Activated T-helper 2 cell treated with anti-CD3 and anti-CD28 coated beads, Interferon-gamma antibody, Interleukin-2, Interleukin-4, amounts not matched to agents 10 μg/mL and 5 μg/mL and 100 μg/mL, durations not matched to agents 14 hours and 24 hours and 36 hours (primary cell): ENCODE measurements around the gene CDC25B. TPM values are rescaled to one million over a fixed set of nuclear protein-coding genes. Genes with fewer than 3 reads are reported as not detected.

Experiments used
- DNase-seq: peaks from one replicate; pipeline ENCODE4 v3.0.0; 2021; ENCODE audit warnings: low spot score
- H3K27ac Mint-ChIP-seq: one replicate; pipeline ENCODE4 v1.8.0; 2021; ENCODE audit warnings: mixed read lengths
- H3K27me3 Mint-ChIP-seq: one replicate; pipeline ENCODE4 v1.8.0; 2021; ENCODE audit warnings: low read depth, mixed read lengths
- H3K36me3 Mint-ChIP-seq: one replicate; pipeline ENCODE4 v1.8.0; 2021; ENCODE audit warnings: low read depth, mixed read lengths
- H3K4me1 Mint-ChIP-seq: one replicate; pipeline ENCODE4 v1.8.0; 2021; ENCODE audit warnings: low read depth, mixed read lengths
- H3K4me3 Mint-ChIP-seq: one replicate; pipeline ENCODE4 v1.8.0; 2021; ENCODE audit warnings: low read depth, mild to moderate bottlenecking, moderate library complexity, mixed read lengths
- H3K9me3 Mint-ChIP-seq: one replicate; pipeline ENCODE4 v1.8.0; 2021; ENCODE audit warnings: mixed read lengths
- intact Hi-C: fragments of 100-400 bp; cut with micrococcal nuclease; formaldehyde crosslinking; loops from one replicate; pipeline ENCODE4 v1.15.1; 2023
- total RNA-seq: library from RNA; stranded (reverse); gene quantifications from 2 replicates; pipeline ENCODE4 v1.2.3, GENCODE V29; 2022

The CDC25B gene
- total RNA-seq, 1 donor from 2014 or later: 101 TPM

- peak overlapping the region; percentile 86 for H3K4me3 Mint-ChIP-seq
- peaks cover 21% of the 10 kb centered on the region for H3K4me1 Mint-ChIP-seq
- peaks cover 3% of the 10 kb centered on the region for H3K36me3 Mint-ChIP-seq
- no peak for DNase-seq
- intact Hi-C loops: loop anchor here (2.0 to 5.0 kb wide), 2 partner anchors 14 to 360 kb away; partner anchors contain the start of gene DNAAF9
- H3K9me3 Mint-ChIP-seq: no peaks in the 10 kb centered on the region
- no peak overlapping the region for H3K27ac Mint-ChIP-seq
- no peaks in the 10 kb centered on the region for H3K27me3 Mint-ChIP-seq
Measured at GRCh38 chr20:3767110-3767426, 29.0 kb upstream of the CDC25B start.

GRCh38 chr20:3767427-3768341 is 28.4 kb upstream of the CDC25B start, which contains the start of gene ADISSP:
Gene ADISSP, minus strand, starts transcription at chr20:3767753. Its CDS starts 7,653 bp downstream, at chr20:3760100.
- peaks cover 21% of the 10 kb centered on the region for H3K4me1 Mint-ChIP-seq
- H3K36me3 Mint-ChIP-seq: peaks cover 3% of the 10 kb centered on the region
- intact Hi-C loops: loop anchor here (1.0 to 5.0 kb wide), 4 partner anchors 10 to 360 kb away; partner anchors contain the start of genes AP5S1 and DNAAF9
- H3K27ac Mint-ChIP-seq: peak within 1 kb of the TSS; percentile 94
- H3K9me3 Mint-ChIP-seq: no peaks in the 10 kb centered on the region
- H3K27me3 Mint-ChIP-seq: peaks cover 3% of the 10 kb centered on the region
- H3K4me3 Mint-ChIP-seq: peak within 1 kb of the TSS; percentile 86
- DNase-seq: peak; percentile 97

- Mint-ChIP-seq H3K4me3 (peak overlapping the region; percentile 84), H3K36me3 (peaks cover 3% of the 10 kb centered on the region), H3K27me3 (peaks cover 3% of the 10 kb centered on the region), H3K4me1 (peaks cover 21% of the 10 kb centered on the region), H3K9me3 (no peaks in the 10 kb centered on the region), H3K27ac (peak overlapping the region; percentile 94)
- DNase-seq: peak; percentile 80
- intact Hi-C loops: loop anchor here (1.0 to 5.0 kb wide), 3 partner anchors 9 to 361 kb away; partner anchors contain the start of genes AP5S1 and DNAAF9
Measured at GRCh38 chr20:3768342-3769130, 27.6 kb upstream of the CDC25B start.

GRCh38 chr20:3771552-3772058 is 24.5 kb upstream of the CDC25B start:
- Mint-ChIP-seq H3K4me1 (peaks cover 14% of the 10 kb centered on the region), H3K27ac (no peak overlapping the region), H3K36me3 (no peaks in the 10 kb centered on the region), H3K4me3 (no peak overlapping the region), H3K9me3 (no peaks in the 10 kb centered on the region), H3K27me3 (peaks cover 5% of the 10 kb centered on the region)
- DNase-seq: no peak
- intact Hi-C loops: no loop called here

GRCh38 chr20:3775457-3776108 is 20.5 kb upstream of the CDC25B start:
- no peaks in the 10 kb centered on the region for H3K9me3 Mint-ChIP-seq
- no peak overlapping the region for H3K4me3 Mint-ChIP-seq
- peaks cover 11% of the 10 kb centered on the region for H3K4me1 Mint-ChIP-seq
- intact Hi-C loops: no loop called here
- H3K36me3 Mint-ChIP-seq: no peaks in the 10 kb centered on the region
- no peak overlapping the region for H3K27ac Mint-ChIP-seq
- H3K27me3 Mint-ChIP-seq: peaks cover 26% of the 10 kb centered on the region
- DNase-seq: no peak

GRCh38 chr20:3777381-3777715 is 18.8 kb upstream of the CDC25B start:
- intact Hi-C loops: loop anchor here (1.0 kb wide), 1 partner anchor 9 kb away; no protein-coding TSS in a partner anchor

GRCh38 chr20:3777716-3778629 is 18.1 kb upstream of the CDC25B start:
- Mint-ChIP-seq H3K4me3 (peak overlapping the region; percentile 72), H3K9me3 (no peaks in the 10 kb centered on the region), H3K4me1 (peaks cover 22% of the 10 kb centered on the region), H3K27ac (no peak overlapping the region), H3K27me3 (peaks cover 24% of the 10 kb centered on the region), H3K36me3 (no peaks in the 10 kb centered on the region)
- intact Hi-C loops: loop anchor here (1.0 kb wide), 1 partner anchor 10 kb away; no protein-coding TSS in a partner anchor
- DNase-seq: no peak

More at GRCh38 chr20:3777381-3777715, 18.8 kb upstream of the CDC25B start:
- DNase-seq: no peak
- Mint-ChIP-seq H3K36me3 (no peaks in the 10 kb centered on the region), H3K4me3 (peak overlapping the region; percentile 72), H3K27me3 (peaks cover 26% of the 10 kb centered on the region), H3K4me1 (peaks cover 22% of the 10 kb centered on the region), H3K9me3 (no peaks in the 10 kb centered on the region), H3K27ac (no peak overlapping the region)

- H3K27me3 Mint-ChIP-seq: peaks cover 23% of the 10 kb centered on the region
- H3K4me1 Mint-ChIP-seq: peaks cover 27% of the 10 kb centered on the region
- no peak for DNase-seq
- no peaks in the 10 kb centered on the region for H3K9me3 Mint-ChIP-seq
- H3K36me3 Mint-ChIP-seq: peaks cover 7% of the 10 kb centered on the region
- intact Hi-C loops: no loop called here
- no peak overlapping the region for H3K27ac Mint-ChIP-seq
- no peak overlapping the region for H3K4me3 Mint-ChIP-seq
Measured at GRCh38 chr20:3778976-3779375, 17.1 kb upstream of the CDC25B start.

GRCh38 chr20:3781153-3781910 is 14.8 kb upstream of the CDC25B start, which contains the start of gene SPEF1:
Gene SPEF1, minus strand, starts transcription at chr20:3781448. Its CDS starts 161 bp downstream, at chr20:3781287.
- peaks cover 16% of the 10 kb centered on the region for H3K36me3 Mint-ChIP-seq
- intact Hi-C loops: no loop called here
- no peak for DNase-seq
- no peaks in the 10 kb centered on the region for H3K9me3 Mint-ChIP-seq
- H3K4me3 Mint-ChIP-seq: peak within 1 kb of the TSS; percentile 34
- no peak within 1 kb of the TSS for H3K27ac Mint-ChIP-seq
- H3K4me1 Mint-ChIP-seq: peaks cover 36% of the 10 kb centered on the region
- peaks cover 23% of the 10 kb centered on the region for H3K27me3 Mint-ChIP-seq

GRCh38 chr20:3782597-3782996 is 13.5 kb upstream of the CDC25B start:
- no peak for DNase-seq
- H3K9me3 Mint-ChIP-seq: no peaks in the 10 kb centered on the region
- H3K27me3 Mint-ChIP-seq: peaks cover 18% of the 10 kb centered on the region
- H3K27ac Mint-ChIP-seq: no peak overlapping the region
- H3K36me3 Mint-ChIP-seq: peaks cover 16% of the 10 kb centered on the region
- H3K4me3 Mint-ChIP-seq: no peak overlapping the region
- intact Hi-C loops: no loop called here
- peaks cover 36% of the 10 kb centered on the region for H3K4me1 Mint-ChIP-seq

GRCh38 chr20:3783068-3783489 is 13.0 kb upstream of the CDC25B start:
- H3K36me3 Mint-ChIP-seq: peaks cover 16% of the 10 kb centered on the region

More at GRCh38 chr20:3783068-3783489, 13.0 kb upstream of the CDC25B start:
- no peak for DNase-seq
- H3K4me3 Mint-ChIP-seq: peak overlapping the region; percentile 9
- H3K4me1 Mint-ChIP-seq: peaks cover 38% of the 10 kb centered on the region
- no peaks in the 10 kb centered on the region for H3K9me3 Mint-ChIP-seq
- no peak overlapping the region for H3K27ac Mint-ChIP-seq
- intact Hi-C loops: no loop called here
- H3K27me3 Mint-ChIP-seq: peaks cover 18% of the 10 kb centered on the region
